A549 (cell line): ENCODE results near the gene SULT1A1. TPM values are rescaled to one million over a fixed set of nuclear protein-coding genes. Genes with fewer than 3 reads are reported as not detected.

Experiments used
- ATAC-seq, 2 experiments: fragments of 200-7000 bp in 1 of 2; fragments of >200 bp in 1 of 2; cut with Nextera tagmentation in 1 of 2; cut with Tn5 transposase in 1 of 2; 3 replicates each; pipeline versions ENCODE4 v1.8.0 to v1.9.1; 2018 to 2020; ENCODE audit warnings: mild to moderate bottlenecking in 1 of 2, moderate library complexity in 1 of 2
- CTCF ChIA-PET: fragments of 300-600 bp; sonication (Branson Sonifier 250); formaldehyde crosslinking; extraction: SDS; loops from one replicate; lab custom pipeline; 2021; ENCODE audit warnings: antibody characterized with exemption, inconsistent platforms; lab: Yijun Ruan, JAX
- POLR2A ChIA-PET: fragments of 350-600 bp; formaldehyde crosslinking; extraction: SDS; loops from one replicate; lab custom pipeline; 2021; ENCODE audit warnings: antibody characterized with exemption, inconsistent platforms; lab: Yijun Ruan, JAX
- DNase-seq, 2 experiments: peaks; one replicate each; pipeline versions ENCODE4 v3.0.0 to v3.0.0-alpha.2; 2011 to 2016; ENCODE audit warnings: low read depth in 1 of 2, low spot score in 1 of 2
- FAIRE-seq: peaks from 2 replicates; lab custom pipeline; 2011; peaks lifted over from hg19 to GRCh38; lab: Jason Lieb, UNC
- H3K27ac ChIP-seq, 2 experiments: fragments of >200 bp; sonication (Bioruptor Twin); formaldehyde crosslinking; 3 replicates each; pipeline ENCODE4 v1.5.1; 2016 to 2017
- H3K4me1 ChIP-seq: fragments of >200 bp; sonication (Bioruptor Twin); formaldehyde crosslinking; 3 replicates; pipeline ENCODE4 v1.6.1; 2016
- H3K4me2 ChIP-seq: fragments of >200 bp; sonication (Bioruptor Twin); formaldehyde crosslinking; 3 replicates; pipeline ENCODE4 v1.6.1; 2016
- H3K4me3 ChIP-seq: fragments of >200 bp; sonication (Bioruptor Twin); formaldehyde crosslinking; 3 replicates; pipeline ENCODE4 v1.5.1; 2016
- H3K9me3 ChIP-seq: fragments of >200 bp; sonication (Bioruptor Twin); formaldehyde crosslinking; 3 replicates; pipeline ENCODE4 v1.6.1; 2016
- BHLHE40 ChIP-seq: IDR thresholded peaks from 2 replicates; pipeline ENCODE4 v1.6.1; 2012; ENCODE audit warnings: low read depth, low read length, inconsistent platforms
- CBX8 ChIP-seq: fragments of 200-600 bp; sonication (generic); IDR thresholded peaks from 2 replicates; pipeline ENCODE4 v1.6.1; 2016
- CEBPB ChIP-seq, 2 experiments: fragments of >200 bp in 1 of 2; sonication (Bioruptor Twin) in 1 of 2; formaldehyde crosslinking in 1 of 2; IDR thresholded peaks; 2 replicates each; pipeline ENCODE4 v1.6.1; 2012 to 2016
- EHF ChIP-seq: fragments of 250-450 bp; sonication (Bioruptor Pico); IDR thresholded peaks from 2 replicates; pipeline ENCODE4 v1.5.0; 2020; ENCODE audit warnings: mild to moderate bottlenecking
- EHMT2 ChIP-seq: fragments of 200-600 bp; sonication (generic); IDR thresholded peaks from 2 replicates; pipeline ENCODE4 v1.6.1; 2016; ENCODE audit warnings: antibody characterized with exemption, low read depth, mild to moderate bottlenecking, moderate library complexity
- FOXS1 ChIP-seq: fragments of 250-450 bp; sonication (Bioruptor Pico); IDR thresholded peaks from 2 replicates; pipeline ENCODE4 v1.5.0; 2020; ENCODE audit warnings: mild to moderate bottlenecking, moderate library complexity
- GATA3 ChIP-seq: IDR thresholded peaks from 2 replicates; pipeline ENCODE4 v1.6.1; 2012; ENCODE audit warnings: borderline replicate concordance
- HDAC2 ChIP-seq: fragments of 200-600 bp; sonication (generic); IDR thresholded peaks from 2 replicates; pipeline ENCODE4 v1.6.1; 2016
- HEYL ChIP-seq: fragments of 250-450 bp; sonication (Bioruptor Pico); IDR thresholded peaks from 2 replicates; pipeline ENCODE4 v1.8.0; 2021; ENCODE audit warnings: mild to moderate bottlenecking, moderate library complexity
- MAFK ChIP-seq: fragments of 450-650 bp; IDR thresholded peaks from 2 replicates; pipeline ENCODE4 v1.6.1; 2014; ENCODE audit not compliant: partially characterized antibody
- MYC ChIP-seq: IDR thresholded peaks from 2 replicates; pipeline ENCODE4 v1.6.1; 2012; ENCODE audit warnings: mild to moderate bottlenecking, inconsistent platforms, low read length, improper control_type of control experiment, borderline replicate concordance
- NFE2L2 ChIP-seq: fragments of 150-350 bp; conservative IDR thresholded peaks from 2 replicates; pipeline ENCODE4 v1.6.1; 2014; ENCODE audit warnings: low read length
- NR3C1 ChIP-seq: fragments of >200 bp; sonication (Bioruptor Twin); formaldehyde crosslinking; IDR thresholded peaks from 3 replicates; pipeline ENCODE4 v1.6.1; 2017
- POLR2A ChIP-seq: IDR thresholded peaks from 2 replicates; pipeline ENCODE4 v1.6.1; 2012; ENCODE audit warnings: mild to moderate bottlenecking, low read length
- RARB ChIP-seq: fragments of 250-450 bp; sonication (Bioruptor Pico); IDR thresholded peaks from 2 replicates; pipeline ENCODE4 v1.8.0; 2021; ENCODE audit warnings: mild to moderate bottlenecking, moderate library complexity
- RNF2 ChIP-seq: fragments of 200-600 bp; sonication (generic); IDR thresholded peaks from 2 replicates; pipeline ENCODE4 v1.6.1; 2016; ENCODE audit warnings: low read depth, mild to moderate bottlenecking, antibody characterized with exemption, moderate library complexity, borderline replicate concordance
- SREBF2 ChIP-seq: fragments of 450-650 bp; IDR thresholded peaks from 2 replicates; pipeline ENCODE4 v1.6.1; 2014; ENCODE audit warnings: mild to moderate bottlenecking, moderate library complexity
- TFCP2L1 ChIP-seq: fragments of 250-450 bp; sonication (Bioruptor Pico); IDR thresholded peaks from 2 replicates; pipeline ENCODE4 v1.5.0; 2021; ENCODE audit warnings: mild to moderate bottlenecking
- ZC3H11A ChIP-seq: fragments of 450-650 bp; IDR thresholded peaks from 2 replicates; pipeline ENCODE4 v1.6.1; 2014; ENCODE audit warnings: antibody characterized with exemption, mild to moderate bottlenecking
- WGBS: methylation state at CpG from one replicate; pipeline ENCODE4 v1.1.6; 2017; ENCODE audit errors: missing lambda C conversion rate; 5-methylcytosine and 5-hydroxymethylcytosine counted together
- polyA plus RNA-seq, 4 experiments: library from polyadenylated mRNA; depleted of rRNA in 3 of 4; stranded (reverse); fragments of >200 nt; fragmentation: RNase III in 1 of 4; extraction: RNeasy Plus Mini Kit Qiagen cat#74134 plus additional on column Dnase treatment in 1 of 4; gene quantifications; 2 replicates in 3 of 4; 3 replicates in 1 of 4; pipeline ENCODE4 v1.2.3, GENCODE V29; 2011 to 2017
- TF ChIP-seq, protein P1 (sequence below): IDR thresholded peaks from 2 replicates; pipeline ENCODE4 v1.6.1; 2012; ENCODE audit warnings: low read depth, borderline replicate concordance
- TF ChIP-seq, protein P2 (sequence below): fragments of 250-450 bp; sonication (Bioruptor Pico); IDR thresholded peaks from 2 replicates; pipeline ENCODE4 v1.5.0; 2020; ENCODE audit warnings: low read depth, mild to moderate bottlenecking, moderate library complexity
- TF ChIP-seq, protein P3 (sequence below): fragments of 200-600 bp; sonication (generic); IDR thresholded peaks from 2 replicates; pipeline ENCODE4 v1.6.1; 2016; ENCODE audit warnings: antibody characterized with exemption, mild to moderate bottlenecking, moderate library complexity
- TF ChIP-seq, protein P4 (sequence below): fragments of >200 bp; sonication (Bioruptor Twin); formaldehyde crosslinking; IDR thresholded peaks from 3 replicates; pipeline ENCODE4 v1.5.1; 2016
- TF ChIP-seq, protein P5 (sequence below): fragments of 150-350 bp; IDR thresholded peaks from 2 replicates; pipeline ENCODE4 v1.6.1; 2014; ENCODE audit warnings: low read depth, mild to moderate bottlenecking, low read length

The SULT1A1 gene
- polyA plus RNA-seq, 2 of the 4 experiments (the other 2 are of a cell fraction) = 2.5 to 4.0 TPM

DNA sequence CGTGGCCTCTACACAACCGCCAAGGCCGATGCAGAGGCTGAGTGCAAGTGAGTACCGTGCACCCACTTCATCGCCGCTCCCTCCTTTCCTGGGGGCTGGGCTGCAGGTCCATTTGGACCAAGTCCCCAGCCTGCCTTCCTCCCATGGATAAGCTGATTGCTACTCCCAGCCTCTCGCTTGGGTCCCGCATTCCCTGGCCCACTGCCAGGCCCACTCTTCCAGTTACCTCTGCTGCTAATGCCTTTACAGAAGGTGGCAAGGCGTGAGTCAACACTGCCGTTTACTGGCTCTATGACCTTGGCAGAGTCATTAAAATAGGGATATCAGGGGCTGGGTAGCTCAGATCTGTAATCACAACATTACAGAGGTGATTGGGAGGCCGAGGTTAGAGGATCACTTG is 24.2 kb downstream of the SULT1A1 start:
- no peaks in the 10 kb centered on the region for H3K9me3 ChIP-seq
- TF ChIP-seq POLR2A (no peak), MAFK (no peak), ZC3H11A (no peak), GATA3 (no peak), RARB (CRISPR knock-in tag) (no peak), MYC (no peak), HDAC2 (no peak), CEBPB (IDR thresholded peaks at IDR 0.05) (no peak), BHLHE40 (no peak), CBX8 (no peak), NFE2L2 (no peak)
- TF ChIP-seq, protein P1, sequence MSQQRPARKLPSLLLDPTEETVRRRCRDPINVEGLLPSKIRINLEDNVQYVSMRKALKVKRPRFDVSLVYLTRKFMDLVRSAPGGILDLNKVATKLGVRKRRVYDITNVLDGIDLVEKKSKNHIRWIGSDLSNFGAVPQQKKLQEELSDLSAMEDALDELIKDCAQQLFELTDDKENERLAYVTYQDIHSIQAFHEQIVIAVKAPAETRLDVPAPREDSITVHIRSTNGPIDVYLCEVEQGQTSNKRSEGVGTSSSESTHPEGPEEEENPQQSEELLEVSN = no peak
- TF ChIP-seq, protein P2, sequence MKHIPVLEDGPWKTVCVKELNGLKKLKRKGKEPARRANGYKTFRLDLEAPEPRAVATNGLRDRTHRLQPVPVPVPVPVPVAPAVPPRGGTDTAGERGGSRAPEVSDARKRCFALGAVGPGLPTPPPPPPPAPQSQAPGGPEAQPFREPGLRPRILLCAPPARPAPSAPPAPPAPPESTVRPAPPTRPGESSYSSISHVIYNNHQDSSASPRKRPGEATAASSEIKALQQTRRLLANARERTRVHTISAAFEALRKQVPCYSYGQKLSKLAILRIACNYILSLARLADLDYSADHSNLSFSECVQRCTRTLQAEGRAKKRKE (CRISPR knock-in tag) = no peak
- TF ChIP-seq, protein P3, sequence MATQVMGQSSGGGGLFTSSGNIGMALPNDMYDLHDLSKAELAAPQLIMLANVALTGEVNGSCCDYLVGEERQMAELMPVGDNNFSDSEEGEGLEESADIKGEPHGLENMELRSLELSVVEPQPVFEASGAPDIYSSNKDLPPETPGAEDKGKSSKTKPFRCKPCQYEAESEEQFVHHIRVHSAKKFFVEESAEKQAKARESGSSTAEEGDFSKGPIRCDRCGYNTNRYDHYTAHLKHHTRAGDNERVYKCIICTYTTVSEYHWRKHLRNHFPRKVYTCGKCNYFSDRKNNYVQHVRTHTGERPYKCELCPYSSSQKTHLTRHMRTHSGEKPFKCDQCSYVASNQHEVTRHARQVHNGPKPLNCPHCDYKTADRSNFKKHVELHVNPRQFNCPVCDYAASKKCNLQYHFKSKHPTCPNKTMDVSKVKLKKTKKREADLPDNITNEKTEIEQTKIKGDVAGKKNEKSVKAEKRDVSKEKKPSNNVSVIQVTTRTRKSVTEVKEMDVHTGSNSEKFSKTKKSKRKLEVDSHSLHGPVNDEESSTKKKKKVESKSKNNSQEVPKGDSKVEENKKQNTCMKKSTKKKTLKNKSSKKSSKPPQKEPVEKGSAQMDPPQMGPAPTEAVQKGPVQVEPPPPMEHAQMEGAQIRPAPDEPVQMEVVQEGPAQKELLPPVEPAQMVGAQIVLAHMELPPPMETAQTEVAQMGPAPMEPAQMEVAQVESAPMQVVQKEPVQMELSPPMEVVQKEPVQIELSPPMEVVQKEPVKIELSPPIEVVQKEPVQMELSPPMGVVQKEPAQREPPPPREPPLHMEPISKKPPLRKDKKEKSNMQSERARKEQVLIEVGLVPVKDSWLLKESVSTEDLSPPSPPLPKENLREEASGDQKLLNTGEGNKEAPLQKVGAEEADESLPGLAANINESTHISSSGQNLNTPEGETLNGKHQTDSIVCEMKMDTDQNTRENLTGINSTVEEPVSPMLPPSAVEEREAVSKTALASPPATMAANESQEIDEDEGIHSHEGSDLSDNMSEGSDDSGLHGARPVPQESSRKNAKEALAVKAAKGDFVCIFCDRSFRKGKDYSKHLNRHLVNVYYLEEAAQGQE = no peak
- TF ChIP-seq, protein P4, sequence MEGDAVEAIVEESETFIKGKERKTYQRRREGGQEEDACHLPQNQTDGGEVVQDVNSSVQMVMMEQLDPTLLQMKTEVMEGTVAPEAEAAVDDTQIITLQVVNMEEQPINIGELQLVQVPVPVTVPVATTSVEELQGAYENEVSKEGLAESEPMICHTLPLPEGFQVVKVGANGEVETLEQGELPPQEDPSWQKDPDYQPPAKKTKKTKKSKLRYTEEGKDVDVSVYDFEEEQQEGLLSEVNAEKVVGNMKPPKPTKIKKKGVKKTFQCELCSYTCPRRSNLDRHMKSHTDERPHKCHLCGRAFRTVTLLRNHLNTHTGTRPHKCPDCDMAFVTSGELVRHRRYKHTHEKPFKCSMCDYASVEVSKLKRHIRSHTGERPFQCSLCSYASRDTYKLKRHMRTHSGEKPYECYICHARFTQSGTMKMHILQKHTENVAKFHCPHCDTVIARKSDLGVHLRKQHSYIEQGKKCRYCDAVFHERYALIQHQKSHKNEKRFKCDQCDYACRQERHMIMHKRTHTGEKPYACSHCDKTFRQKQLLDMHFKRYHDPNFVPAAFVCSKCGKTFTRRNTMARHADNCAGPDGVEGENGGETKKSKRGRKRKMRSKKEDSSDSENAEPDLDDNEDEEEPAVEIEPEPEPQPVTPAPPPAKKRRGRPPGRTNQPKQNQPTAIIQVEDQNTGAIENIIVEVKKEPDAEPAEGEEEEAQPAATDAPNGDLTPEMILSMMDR = no peak
- TF ChIP-seq, protein P5, sequence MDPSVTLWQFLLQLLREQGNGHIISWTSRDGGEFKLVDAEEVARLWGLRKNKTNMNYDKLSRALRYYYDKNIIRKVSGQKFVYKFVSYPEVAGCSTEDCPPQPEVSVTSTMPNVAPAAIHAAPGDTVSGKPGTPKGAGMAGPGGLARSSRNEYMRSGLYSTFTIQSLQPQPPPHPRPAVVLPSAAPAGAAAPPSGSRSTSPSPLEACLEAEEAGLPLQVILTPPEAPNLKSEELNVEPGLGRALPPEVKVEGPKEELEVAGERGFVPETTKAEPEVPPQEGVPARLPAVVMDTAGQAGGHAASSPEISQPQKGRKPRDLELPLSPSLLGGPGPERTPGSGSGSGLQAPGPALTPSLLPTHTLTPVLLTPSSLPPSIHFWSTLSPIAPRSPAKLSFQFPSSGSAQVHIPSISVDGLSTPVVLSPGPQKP = no peak
- no peak for DNase-seq
- POLR2A ChIA-PET = no interaction called here
- WGBS = 86% methylated on average over 11 of the region's 11 CpGs
- FAIRE-seq = no peak
- H3K4me2 ChIP-seq = no peak overlapping the region
- H3K4me3 ChIP-seq = no peak overlapping the region
- no peak overlapping the region for H3K27ac ChIP-seq
- CTCF ChIA-PET = interaction anchor here (1.3 to 2.3 kb wide), 3 partner anchors 24 to 308 kb away, joined by 3 to 10 read pairs (median 5); partner anchors contain the start of gene SULT1A1
- H3K4me1 ChIP-seq = peaks cover 25% of the 10 kb centered on the region
- ATAC-seq = no peak

DNA sequence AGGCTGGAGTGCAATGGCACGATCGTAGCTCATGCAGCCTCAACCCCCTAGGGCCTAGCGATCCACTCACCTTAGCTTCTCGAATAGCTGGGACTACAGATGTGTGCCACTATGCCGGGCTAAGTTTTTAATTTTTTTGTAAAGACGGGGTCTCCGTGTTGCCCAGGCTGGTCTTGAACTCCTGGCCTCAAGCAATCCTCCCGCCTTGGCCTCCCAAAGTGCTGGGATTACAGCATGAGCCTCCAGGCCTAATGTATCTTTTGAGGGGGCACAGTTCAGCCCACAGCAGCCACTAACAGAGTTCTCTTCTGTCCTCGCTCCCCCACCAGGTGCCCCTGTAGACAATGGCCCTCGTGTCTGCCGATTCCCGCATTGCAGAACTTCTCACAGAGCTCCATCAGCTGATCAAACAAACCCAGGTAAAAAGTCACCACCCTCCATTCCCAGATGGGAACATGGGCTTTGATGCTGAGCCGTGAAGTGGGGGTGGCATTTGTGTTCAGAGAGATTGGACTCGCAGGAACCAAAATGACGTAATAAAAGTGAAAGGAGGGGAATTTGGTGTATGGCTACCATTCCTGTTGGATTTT is 29.0 kb downstream of the SULT1A1 start:
- FAIRE-seq = no peak
- ATAC-seq = no peak
- H3K4me2 ChIP-seq = no peak overlapping the region
- CTCF ChIA-PET = interaction anchor here (0.5 to 1.5 kb wide), 5 partner anchors 9 to 99 kb away, joined by 3 to 4 read pairs (median 3); no protein-coding TSS in a partner anchor
- DNase-seq = no peak
- POLR2A ChIA-PET = no interaction called here
- WGBS = 96% methylated on average over 15 of the region's 15 CpGs
- no peak overlapping the region for H3K27ac ChIP-seq
- no peak overlapping the region for H3K4me3 ChIP-seq
- peaks cover 2% of the 10 kb centered on the region; the same call in 1 of the 3 replicates for H3K4me1 ChIP-seq
- H3K9me3 ChIP-seq = no peaks in the 10 kb centered on the region
- TF ChIP-seq HEYL (CRISPR knock-in tag) (no peak), TFCP2L1 (CRISPR knock-in tag) (no peak), EHMT2 (no peak), HDAC2 (no peak), BHLHE40 (no peak), EHF (CRISPR knock-in tag) (no peak), SREBF2 (no peak), CBX8 (no peak), NR3C1 (no peak), MYC (no peak), RNF2 (no peak), FOXS1 (no peak)
- TF ChIP-seq, protein P3 = no peak
- TF ChIP-seq, protein P2 (CRISPR knock-in tag) = no peak
